HEK293T (cell line): Measurements from ENCODE around the gene CD74.

ENCODE experiments used
- CTCF ChIA-PET: fragments of 350-600 bp; formaldehyde crosslinking; extraction: SDS; loops from one replicate; lab custom pipeline; 2021; ENCODE audit warnings: antibody characterized with exemption, inconsistent platforms; lab: Yijun Ruan, JAX
- POLR2A ChIA-PET: fragments of 350-600 bp; formaldehyde crosslinking; extraction: SDS; loops from one replicate; lab custom pipeline; 2020; ENCODE audit warnings: antibody characterized with exemption, inconsistent platforms; lab: Yijun Ruan, JAX
- DNase-seq: peaks from one replicate; pipeline ENCODE4 v3.0.0; 2012; ENCODE audit warnings: mixed read lengths; ENCODE audit errors: extremely low spot score
- ARNT ChIP-seq: fragments of 450-650 bp; IDR thresholded peaks from 2 replicates; pipeline ENCODE4 v1.6.1; 2017; ENCODE audit warnings: mild to moderate bottlenecking
- BHLHE40 ChIP-seq: fragments of 450-650 bp; IDR thresholded peaks from 2 replicates; pipeline ENCODE4 v1.6.1; 2016; ENCODE audit warnings: mild to moderate bottlenecking, moderate library complexity, borderline replicate concordance
- CTBP1 ChIP-seq: fragments of 450-650 bp; IDR thresholded peaks from 2 replicates; pipeline ENCODE4 v1.6.1; 2016; ENCODE audit warnings: borderline replicate concordance
- ELF4 ChIP-seq: fragments of 450-650 bp; IDR thresholded peaks from 2 replicates; pipeline ENCODE4 v1.6.1; 2017; ENCODE audit warnings: antibody characterized with exemption
- FOXA1 ChIP-seq: fragments of 450-650 bp; IDR thresholded peaks from 2 replicates; pipeline ENCODE4 v1.6.1; 2016; ENCODE audit warnings: mild to moderate bottlenecking
- FOXK2 ChIP-seq: fragments of 450-650 bp; IDR thresholded peaks from 2 replicates; pipeline ENCODE4 v1.6.1; 2016; ENCODE audit warnings: mild to moderate bottlenecking
- FOXM1 ChIP-seq: fragments of 450-650 bp; IDR thresholded peaks from 2 replicates; pipeline ENCODE4 v1.6.1; 2017; ENCODE audit warnings: mild to moderate bottlenecking, borderline replicate concordance
- HDGF ChIP-seq: fragments of 450-650 bp; IDR thresholded peaks from 2 replicates; pipeline ENCODE4 v1.6.1; 2017; ENCODE audit warnings: antibody characterized with exemption, borderline replicate concordance
- L3MBTL2 ChIP-seq: fragments of 450-650 bp; conservative IDR thresholded peaks from 2 replicates; pipeline ENCODE4 v1.6.1; 2016; ENCODE audit warnings: mild to moderate bottlenecking
- LEF1 ChIP-seq: fragments of 450-650 bp; IDR thresholded peaks from 2 replicates; pipeline ENCODE4 v1.6.1; 2017; ENCODE audit warnings: mild to moderate bottlenecking, borderline replicate concordance
- NFRKB ChIP-seq: fragments of 450-650 bp; IDR thresholded peaks from 2 replicates; pipeline ENCODE4 v1.6.1; 2016; ENCODE audit warnings: mild to moderate bottlenecking, moderate library complexity
- PKNOX1 ChIP-seq: fragments of 450-650 bp; IDR thresholded peaks from 2 replicates; pipeline ENCODE4 v1.6.1; 2016
- SP1 ChIP-seq: fragments of 450-650 bp; IDR thresholded peaks from 2 replicates; pipeline ENCODE4 v1.6.1; 2017
- SUZ12 ChIP-seq: fragments of 450-650 bp; IDR thresholded peaks from 2 replicates; pipeline ENCODE4 v1.6.1; 2016; ENCODE audit warnings: mild to moderate bottlenecking
- TARDBP ChIP-seq: fragments of 450-650 bp; IDR thresholded peaks from 2 replicates; pipeline ENCODE4 v1.6.1; 2016
- ZNF384 ChIP-seq: fragments of 450-650 bp; IDR thresholded peaks from 2 replicates; pipeline ENCODE4 v1.6.1; 2016

Gene CD74

GRCh38 chr5:150376799-150377771 lies 35.6 kb downstream of the CD74 start:
- ChIA-PET CTCF (interaction anchor here (0.7 to 1.4 kb wide), 2 partner anchors 13 to 21 kb away, joined by 3 to 5 read pairs; no protein-coding TSS in a partner anchor), POLR2A (interaction anchor here (1.0 to 1.1 kb wide), 2 partner anchors 10 to 15 kb away, joined by 3 to 4 read pairs; no protein-coding TSS in a partner anchor)
- DNase-seq = no peak
- TF ChIP-seq TARDBP (no peak), ELF4 (no peak), FOXA1 (no peak), L3MBTL2 (no peak), FOXM1 (no peak), FOXK2 (no peak), ARNT (no peak), ZNF384 (no peak), SUZ12 (no peak), PKNOX1 (no peak), BHLHE40 (no peak), CTBP1 (no peak), LEF1 (no peak), HDGF (no peak)

- no peak for DNase-seq
- TF ChIP-seq FOXK2 (no peak), CTBP1 (no peak), ZNF384 (no peak)
- POLR2A ChIA-PET = no interaction called here
- CTCF ChIA-PET = no interaction called here
Observed at GRCh38 chr5:150374651-150375050, 38.1 kb downstream of the CD74 start.

GRCh38 chr5:150372639-150373038 lies 40.1 kb downstream of the CD74 start:
- no peak for DNase-seq
- CTCF ChIA-PET = no interaction called here
- TF ChIP-seq ZNF384 = no peak
- TF ChIP-seq LEF1 = no peak
- TF ChIP-seq HDGF = no peak
- no peak for TF ChIP-seq FOXA1
- no peak for TF ChIP-seq ARNT
- no peak for TF ChIP-seq CTBP1
- no peak for TF ChIP-seq FOXK2
- no peak for TF ChIP-seq SP1
- no peak for TF ChIP-seq NFRKB
- TF ChIP-seq SUZ12 = no peak
- POLR2A ChIA-PET = interaction anchor here (1.5 kb wide), 1 partner anchor 10 kb away, joined by 3 read pairs; no protein-coding TSS in a partner anchor

GRCh38 chr5:150368526-150368925 lies 44.2 kb downstream of the CD74 start:
- TF ChIP-seq L3MBTL2 = no peak
- CTCF ChIA-PET = no interaction called here
- POLR2A ChIA-PET = interaction anchor here (1.7 kb wide), 1 partner anchor 10 kb away, joined by 8 read pairs; the partner anchor contains the start of gene TCOF1
- DNase-seq = no peak

GRCh38 chr5:150364004-150364403 lies 48.7 kb downstream of the CD74 start:
- CTCF ChIA-PET = interaction anchor here (0.5 to 1.0 kb wide), 3 partner anchors 13 to 91 kb away, joined by 3 to 5 read pairs (median 3); no protein-coding TSS in a partner anchor
- DNase-seq = no peak
- TF ChIP-seq NFRKB (no peak), LEF1 (no peak)
- POLR2A ChIA-PET = no interaction called here

GRCh38 chr5:150363185-150363584 lies 49.5 kb downstream of the CD74 start:
- CTCF ChIA-PET = interaction anchor here (0.5 to 1.0 kb wide), 2 partner anchors 76 to 90 kb away, joined by 3 to 5 read pairs; no protein-coding TSS in a partner anchor
- TF ChIP-seq ZNF384 = no peak
- no peak for TF ChIP-seq NFRKB
- TF ChIP-seq FOXK2 = no peak
- no peak for TF ChIP-seq CTBP1
- TF ChIP-seq LEF1 = no peak
- TF ChIP-seq BHLHE40 = no peak
- no peak for TF ChIP-seq L3MBTL2
- no peak for TF ChIP-seq ELF4
- TF ChIP-seq FOXA1 = no peak
- no peak for TF ChIP-seq PKNOX1
- no peak for TF ChIP-seq SUZ12
- no peak for TF ChIP-seq FOXM1
- no peak for TF ChIP-seq ARNT
- no peak for TF ChIP-seq TARDBP
- no peak for TF ChIP-seq SP1
- TF ChIP-seq HDGF = no peak

GRCh38 chr5:150361301-150361700 lies 51.4 kb downstream of the CD74 start:
- CTCF ChIA-PET = no interaction called here
- POLR2A ChIA-PET = interaction anchor here (0.5 to 1.3 kb wide), 3 partner anchors 9 to 30 kb away, joined by 3 to 4 read pairs (median 3); no protein-coding TSS in a partner anchor
- no peak for TF ChIP-seq SUZ12
- TF ChIP-seq ARNT = no peak
- TF ChIP-seq ELF4 = no peak
- TF ChIP-seq FOXA1 = no peak
- no peak for TF ChIP-seq FOXK2
- no peak for TF ChIP-seq HDGF
- no peak for TF ChIP-seq PKNOX1
- TF ChIP-seq CTBP1 = no peak
- no peak for TF ChIP-seq L3MBTL2
- no peak for TF ChIP-seq BHLHE40
- TF ChIP-seq ZNF384 = no peak
- no peak for TF ChIP-seq SP1
- no peak for TF ChIP-seq FOXM1
- no peak for TF ChIP-seq TARDBP
- TF ChIP-seq LEF1 = no peak
- TF ChIP-seq NFRKB = no peak
- no peak for DNase-seq

More at GRCh38 chr5:150363185-150363584, 49.5 kb downstream of the CD74 start:
- no peak for DNase-seq
- POLR2A ChIA-PET = interaction anchor here (1.4 kb wide), 1 partner anchor 86 kb away, joined by 4 read pairs; no protein-coding TSS in a partner anchor
